Measurements from ENCODE around the gene ZDHHC22. TPM values are rescaled to one million over a fixed set of nuclear protein-coding genes. Genes with fewer than 3 reads are reported as not detected.

Gene ZDHHC22
- total RNA-seq, 1 experiment from 2014 or later, result not detected

DNA sequence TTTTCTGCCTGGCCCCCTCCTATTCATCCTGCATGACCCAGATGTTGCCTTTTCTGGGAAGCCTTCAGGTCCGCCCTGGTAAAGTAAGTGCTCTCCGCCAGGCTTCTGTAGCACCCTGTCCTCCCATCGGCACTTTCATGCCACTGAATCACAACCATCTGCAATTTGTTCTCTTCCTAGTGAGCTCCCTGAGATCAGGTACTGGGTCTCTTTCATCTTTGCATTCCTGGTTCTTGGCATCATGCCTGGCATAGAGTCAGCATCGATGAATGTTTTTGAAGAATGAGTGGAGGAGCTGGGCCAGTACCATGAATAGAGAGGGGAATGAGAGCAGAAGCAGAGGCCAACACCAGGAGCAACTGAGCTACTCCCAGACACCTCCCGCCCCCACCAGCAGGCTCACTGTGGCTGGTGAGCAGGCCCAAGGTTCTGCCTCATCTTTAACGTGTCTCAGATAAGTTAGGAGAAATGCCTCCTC is 13.1 kb downstream of the ZDHHC22 start:
- DNase-seq (ENCODE audit: low spot score), result peak; percentile 14

DNA sequence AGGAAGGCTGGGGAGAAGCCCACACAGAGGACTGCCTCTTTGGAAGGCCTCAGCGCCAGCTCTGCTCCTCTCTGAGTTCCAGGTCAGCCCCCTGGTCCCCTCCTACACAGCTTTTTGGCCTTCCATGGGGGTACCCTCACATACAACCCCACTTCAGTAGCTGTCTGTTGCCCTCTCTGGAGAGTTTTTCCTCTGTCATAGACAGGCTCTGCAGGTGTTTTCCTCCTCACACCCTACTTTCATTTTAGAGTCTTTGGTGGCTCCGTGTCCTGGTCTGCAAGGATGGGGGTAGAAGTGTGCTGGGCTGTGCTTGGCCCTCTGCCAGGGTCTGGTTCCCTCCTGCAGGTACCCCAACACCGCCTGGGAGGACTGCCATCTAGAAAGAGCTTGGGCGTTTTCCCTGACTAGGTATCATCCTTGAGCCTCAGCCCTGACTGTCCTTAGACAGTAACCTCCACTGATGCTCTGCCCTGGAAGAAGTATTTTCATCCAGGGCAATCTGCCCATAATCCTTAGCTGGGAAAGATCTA is 15.1 kb downstream of the ZDHHC22 start:
- DNase-seq (ENCODE audit: low spot score), result no peak

DNA sequence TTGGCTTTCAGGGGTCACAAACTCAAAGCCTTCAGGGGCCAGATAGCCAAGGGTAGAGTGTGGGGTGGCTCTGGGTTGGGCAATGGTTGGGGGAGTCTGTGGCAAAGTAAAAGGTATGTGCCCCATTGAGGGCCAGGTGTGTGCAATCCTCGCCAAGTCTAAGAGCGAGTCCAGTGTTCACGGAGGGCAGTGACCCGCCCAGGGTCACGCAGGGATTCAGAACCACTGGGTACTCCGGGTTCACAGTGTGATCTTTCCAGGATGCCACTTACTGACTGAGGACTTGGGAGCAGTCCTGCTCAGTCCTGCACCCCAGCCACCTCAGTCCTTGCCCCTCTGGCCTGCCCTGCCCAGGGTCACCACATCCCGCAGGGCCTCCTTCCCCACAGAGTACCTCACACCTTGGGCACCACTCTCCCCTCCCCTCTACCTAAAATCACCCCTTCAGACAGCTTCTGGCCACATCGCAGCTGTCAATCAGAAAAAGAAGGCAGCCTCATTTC is 15.7 kb downstream of the ZDHHC22 start:
- DNase-seq (ENCODE audit: low spot score), result no peak

DNA sequence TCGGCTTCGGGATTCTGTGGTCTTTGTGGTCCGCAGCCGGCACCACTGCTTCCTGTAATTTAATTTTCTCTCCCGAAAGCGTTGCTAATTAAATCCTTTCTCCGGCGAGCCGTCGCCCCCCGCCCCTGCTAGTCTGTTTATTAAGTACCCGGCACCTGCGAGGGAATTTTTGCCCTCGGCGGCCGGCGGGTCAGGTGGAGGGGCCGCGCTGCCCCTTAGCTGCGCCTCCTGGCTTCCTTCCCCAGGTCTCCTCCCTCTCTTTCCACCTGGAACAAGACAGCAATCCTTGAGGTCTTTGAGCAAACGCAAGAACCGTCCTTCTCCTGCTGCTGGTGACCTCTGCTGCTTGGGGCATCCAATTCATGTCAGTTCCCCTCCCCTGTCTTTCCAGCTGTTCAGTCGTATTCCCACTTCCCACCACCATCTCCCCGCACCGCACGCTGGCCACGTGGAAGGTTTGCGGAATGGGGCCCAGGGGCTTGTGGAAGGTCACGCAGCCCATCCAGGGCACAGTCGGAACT is 16.2 kb downstream of the ZDHHC22 start:
- no peak for DNase-seq (ENCODE audit: low spot score)

GRCh38 chr14:77124345-77125280 is 17.0 kb downstream of the ZDHHC22 start:
- no peak for DNase-seq (ENCODE audit: low spot score)

- no peak for DNase-seq (ENCODE audit: low spot score)
Measured at GRCh38 chr14:77123381-77124325, 17.9 kb downstream of the ZDHHC22 start.

DNA sequence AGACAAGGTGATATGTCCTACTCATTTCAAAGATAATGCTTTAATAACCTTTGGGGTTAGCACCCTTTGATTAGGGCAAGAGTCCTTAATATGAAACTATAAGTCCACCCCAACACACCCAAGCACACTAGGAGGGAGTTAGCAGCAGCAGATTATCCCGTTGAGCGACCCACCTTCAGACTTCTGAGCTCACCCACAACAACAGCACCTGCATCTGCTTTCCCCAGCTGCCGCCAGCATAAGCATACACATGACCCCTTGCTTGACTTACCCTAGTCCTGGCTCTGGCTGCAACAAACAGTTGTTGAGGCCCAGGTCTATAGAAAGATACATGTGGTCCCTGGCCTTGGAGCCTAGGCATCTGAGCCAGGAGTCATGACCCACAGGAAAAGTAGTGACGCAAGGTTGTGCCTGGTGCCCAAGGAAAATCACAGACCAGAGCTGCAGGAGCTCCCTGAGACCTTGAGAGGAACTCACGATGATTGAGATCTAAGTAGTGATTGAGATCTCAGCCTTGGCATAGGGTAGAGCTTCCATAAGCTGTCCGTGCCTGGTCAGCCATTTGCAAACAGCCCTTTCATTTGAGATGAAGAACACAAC is 19.0 kb downstream of the ZDHHC22 start:
- no peak for DNase-seq (ENCODE audit: low spot score)

DNA sequence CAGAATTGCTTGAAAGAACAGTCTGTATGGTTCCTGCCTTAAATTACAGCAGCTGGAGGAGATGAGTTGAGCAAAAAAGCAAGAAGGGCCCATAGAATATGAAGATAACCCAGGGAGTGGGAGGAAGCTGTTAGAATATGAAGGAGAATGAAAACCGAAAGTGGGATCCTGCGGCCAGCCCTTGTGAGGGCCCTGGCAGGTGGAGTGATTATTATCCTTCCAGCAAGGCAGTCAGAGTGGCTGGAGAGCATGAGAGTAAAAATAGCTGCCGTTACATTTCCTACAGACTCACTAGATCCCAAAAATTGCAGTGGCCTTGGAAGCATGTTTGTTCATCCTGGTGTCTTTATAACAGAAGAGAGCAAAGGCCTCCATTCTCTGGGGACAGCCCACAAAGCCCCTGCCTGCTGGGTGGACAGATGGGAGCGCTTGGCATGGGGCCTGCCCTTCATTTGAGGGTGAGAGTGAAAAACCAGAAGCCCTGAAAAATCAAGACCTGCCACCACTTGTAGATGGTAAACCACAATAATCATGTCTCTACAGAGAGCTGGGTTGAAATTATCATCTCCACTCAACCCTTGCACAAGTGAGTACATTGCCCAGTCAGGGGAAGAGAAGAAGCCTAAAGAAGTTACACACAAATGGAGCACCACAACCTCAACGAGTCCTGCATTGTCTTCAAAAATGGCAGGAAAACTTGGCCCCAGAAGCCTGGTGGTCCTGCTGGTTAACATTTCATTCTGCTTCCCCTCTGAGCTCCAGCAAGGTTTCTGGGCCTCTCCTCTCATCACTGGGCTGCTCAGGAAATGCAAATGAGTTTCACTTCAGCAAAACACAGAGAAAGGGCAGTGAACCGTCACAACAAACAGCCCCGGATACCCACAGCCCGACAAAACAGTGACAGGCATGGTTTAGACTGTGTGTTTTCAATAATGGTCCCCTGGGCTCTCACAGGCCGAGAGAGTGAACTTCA is 20.5 kb downstream of the ZDHHC22 start:
- DNase-seq (ENCODE audit: low spot score), result no peak

DNA sequence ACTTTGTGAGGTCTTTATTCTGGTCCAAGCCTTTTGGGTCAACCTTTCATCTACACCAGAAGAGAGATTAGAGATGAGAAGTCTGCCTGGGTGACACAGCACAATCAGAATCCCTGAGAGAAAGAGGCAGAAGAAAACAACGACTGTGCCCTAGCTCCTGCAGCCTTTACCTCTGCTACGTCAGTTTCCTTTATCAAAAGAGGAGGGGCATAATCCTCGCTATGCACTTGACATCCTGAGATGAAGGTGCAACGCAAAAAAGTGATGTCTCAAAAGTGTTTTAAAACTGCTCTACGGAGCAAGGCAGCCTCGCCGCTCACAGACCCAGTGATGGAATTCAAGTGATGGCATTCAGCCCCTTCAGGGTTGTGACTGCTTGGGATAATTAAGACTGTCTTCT is 21.7 kb downstream of the ZDHHC22 start:
- no peak for DNase-seq (ENCODE audit: low spot score)

DNA sequence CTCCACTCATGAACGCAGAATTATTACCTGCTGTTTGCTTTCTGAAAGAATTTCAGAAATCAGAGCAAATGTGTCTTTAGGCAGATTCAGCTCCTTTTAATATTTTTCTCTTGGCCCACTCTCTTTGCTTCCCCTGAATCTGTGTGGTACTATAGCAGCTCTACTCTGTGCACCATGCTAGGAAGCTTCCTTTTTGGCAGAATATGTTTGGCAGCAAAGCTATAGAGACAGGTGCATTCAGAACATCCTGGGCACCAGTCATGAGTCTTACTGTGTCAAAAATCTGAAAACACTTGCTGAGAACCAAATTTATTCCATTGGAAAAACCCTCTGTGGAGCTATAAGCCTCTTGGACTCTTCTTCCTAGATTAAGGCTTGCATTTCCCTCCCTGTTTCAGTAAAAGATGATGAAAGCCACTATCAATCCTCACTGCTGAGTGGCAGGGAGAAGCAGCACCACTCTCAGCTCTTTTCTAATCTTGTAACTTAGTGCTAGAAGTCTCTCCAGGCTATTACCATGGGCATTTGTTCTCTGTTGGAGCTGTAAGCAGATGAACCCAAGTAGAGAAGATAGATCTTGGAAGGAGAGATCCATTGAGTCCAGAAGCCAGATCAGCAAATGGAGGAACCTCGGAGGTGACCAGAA is 25.3 kb downstream of the ZDHHC22 start:
- no peak for DNase-seq (ENCODE audit: low spot score)

- DNase-seq (ENCODE audit: low spot score), result no peak
Measured at GRCh38 chr14:77114609-77115008, 27.0 kb downstream of the ZDHHC22 start.

DNA sequence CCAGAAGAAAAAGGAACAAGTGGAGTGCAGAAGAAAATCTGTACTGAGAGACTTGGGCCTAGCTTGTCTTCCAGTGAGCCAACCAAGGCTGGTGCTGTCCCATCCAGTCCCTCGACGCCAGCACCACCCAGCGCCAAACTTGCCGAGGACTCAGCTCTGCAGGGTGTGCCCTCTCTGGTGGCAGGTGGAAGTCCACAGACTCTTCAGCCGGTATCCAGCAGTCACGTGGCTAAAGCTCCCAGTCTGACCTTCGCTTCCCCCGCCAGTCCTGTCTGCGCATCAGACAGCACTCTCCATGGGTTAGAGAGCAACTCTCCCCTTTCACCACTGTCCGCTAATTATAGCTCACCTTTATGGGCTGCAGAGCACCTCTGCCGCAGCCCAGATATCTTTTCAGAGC is 27.9 kb downstream of the ZDHHC22 start:
- DNase-seq (ENCODE audit: low spot score), result no peak

GRCh38 chr14:77111021-77111420 is 30.6 kb downstream of the ZDHHC22 start:
- no peak for DNase-seq (ENCODE audit: low spot score)

DNA sequence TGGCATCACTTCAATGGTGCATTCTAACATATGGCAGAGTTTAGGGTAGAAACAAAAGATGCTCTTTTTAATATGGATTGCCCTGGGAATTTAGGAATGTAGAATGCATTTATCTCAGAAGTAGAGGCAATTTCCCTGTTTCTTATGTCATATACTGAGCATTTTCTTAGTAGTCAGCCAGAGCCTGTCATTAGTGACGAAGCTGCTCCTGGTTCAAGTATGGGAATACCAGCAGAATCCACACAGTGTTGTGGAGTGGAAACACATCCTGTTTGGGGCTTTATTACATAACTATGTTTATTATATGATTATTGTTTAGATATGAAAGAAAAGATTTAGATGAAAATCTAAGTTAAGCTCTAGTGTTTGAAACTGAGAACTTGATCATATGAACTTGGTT is 31.3 kb downstream of the ZDHHC22 start:
- no peak for DNase-seq (ENCODE audit: low spot score)

GRCh38 chr14:77109656-77110055 is 31.9 kb downstream of the ZDHHC22 start:
- no peak for DNase-seq (ENCODE audit: low spot score)

- DNase-seq (ENCODE audit: low spot score), result no peak
Measured at GRCh38 chr14:77108753-77109152, 32.8 kb downstream of the ZDHHC22 start.

DNA sequence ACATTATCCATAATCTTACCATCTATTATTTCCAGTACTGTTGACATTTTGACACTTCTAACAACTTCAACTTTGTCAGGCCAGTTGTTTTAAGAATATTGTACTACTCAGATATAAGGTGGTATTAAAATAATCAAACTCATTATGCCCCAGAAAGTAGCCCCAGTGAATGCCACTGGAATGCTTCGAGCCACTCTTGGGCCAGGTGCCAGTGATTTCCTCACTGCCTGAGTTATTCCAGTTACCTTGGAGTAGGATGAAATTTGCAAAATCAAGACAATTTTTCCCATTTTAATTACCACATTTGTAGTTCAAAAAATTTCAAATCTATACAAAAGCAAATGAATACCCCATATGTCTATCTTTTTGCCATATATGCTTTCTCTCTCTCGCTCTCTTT is 34.4 kb downstream of the ZDHHC22 start:
- DNase-seq (ENCODE audit: low spot score), result no peak

GRCh38 chr14:77106666-77107065 is 34.9 kb downstream of the ZDHHC22 start:
- DNase-seq (ENCODE audit: low spot score), result no peak

DNA sequence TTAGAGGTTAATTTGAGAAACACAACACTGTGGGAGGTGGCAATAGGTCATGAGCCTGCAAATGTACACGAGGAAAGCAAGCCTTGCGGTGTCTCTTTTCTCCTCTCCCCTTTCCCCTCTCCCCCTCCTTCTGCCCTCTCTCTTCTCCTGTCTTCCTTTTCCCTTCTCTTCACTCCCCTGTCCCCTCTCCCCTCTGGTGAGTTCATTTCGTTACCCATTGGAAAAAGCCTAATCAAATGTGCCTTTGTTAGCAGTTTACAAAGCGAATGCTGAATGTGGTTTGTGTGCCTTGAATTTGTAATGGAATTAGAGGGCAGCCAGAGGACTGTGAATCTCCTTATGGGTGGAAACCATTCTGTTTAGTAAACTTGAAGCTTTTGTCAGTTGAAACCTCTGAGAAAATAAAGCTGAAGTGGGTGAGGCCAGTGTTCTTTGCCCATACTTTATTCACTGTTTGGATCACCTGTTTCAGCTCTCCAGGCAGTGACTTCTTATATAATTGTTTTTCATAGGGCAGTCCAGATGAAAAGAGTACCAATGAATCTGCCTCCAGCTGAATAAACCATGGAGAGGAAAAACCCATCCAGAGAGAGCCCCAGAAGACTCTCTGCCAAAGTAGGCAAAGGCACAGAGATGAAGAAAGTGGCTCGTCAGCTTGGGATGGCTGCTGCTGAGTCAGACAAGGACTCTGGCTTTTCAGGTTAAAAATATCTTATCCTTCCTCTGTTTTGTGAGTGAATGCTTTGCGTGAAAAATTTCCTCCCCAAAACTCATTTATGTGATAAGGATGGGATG is 36.2 kb downstream of the ZDHHC22 start:
- no peak for DNase-seq (ENCODE audit: low spot score)
